Measurements from ENCODE around the gene DAGLB.
A peak's percentile ranks its signal among the peaks of the same experiment; 100 is the strongest.

Gene DAGLB

DNA sequence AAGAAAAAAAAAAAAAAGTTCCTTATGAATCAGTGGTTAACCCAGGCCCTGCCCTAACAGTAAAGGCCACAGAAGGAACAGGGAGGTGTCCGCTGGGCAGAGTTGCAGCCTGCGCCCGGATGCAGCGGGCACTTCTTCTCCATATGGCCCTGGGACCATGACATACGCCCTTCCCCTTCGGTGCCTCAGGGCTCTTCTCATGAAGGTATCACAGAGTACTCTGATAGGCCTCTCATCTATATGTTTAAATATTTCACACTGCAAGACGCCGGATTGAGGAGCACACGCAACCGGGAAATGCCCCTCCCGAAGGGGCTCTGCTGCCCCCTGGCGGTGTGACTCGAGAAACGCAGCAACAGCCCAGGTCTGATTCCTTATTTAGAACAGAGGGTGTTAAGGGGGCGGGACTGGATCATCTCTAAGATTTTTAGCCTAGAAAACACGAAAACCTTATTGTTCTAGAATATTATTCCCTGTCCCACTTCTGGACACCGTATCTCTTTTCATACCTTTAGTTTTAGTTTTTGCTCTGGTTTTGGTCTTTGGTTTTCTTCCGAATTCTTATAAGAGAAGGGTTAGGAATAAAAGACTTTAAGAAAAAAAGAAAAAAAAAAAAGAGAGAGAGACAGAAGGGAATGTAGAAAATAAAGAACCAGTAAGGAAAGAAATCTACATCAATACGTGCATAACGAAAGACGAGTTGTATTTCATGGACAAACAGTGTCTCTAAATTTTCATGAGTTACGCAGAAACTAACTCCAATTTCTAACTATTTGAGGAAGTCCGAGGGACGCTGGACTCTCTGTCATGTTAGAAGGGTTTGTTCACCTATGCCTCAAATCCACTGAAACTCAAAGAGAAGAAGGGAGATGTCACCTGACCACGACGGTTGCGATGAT is 12.0 kb downstream of the DAGLB start:
- Histone ChIP-seq H3K9ac (ENCODE audit: low read depth, low read length) (peak overlapping the region; percentile 10; the same call in 1 of the 2 replicates), H2AFZ (ENCODE audit: low read depth, low read length) (peak overlapping the region; percentile 57), H3K79me2 (ENCODE audit: insufficient read depth, low read length) (peaks cover 41% of the 10 kb centered on the region), H3K4me3 (ENCODE audit: low read depth in 1 of 2, low read length in 2 of 2) (no peak overlapping the region), H3K4me1 (ENCODE audit: insufficient read depth, low read length) (peaks cover 14% of the 10 kb centered on the region), H3K27me3 (ENCODE audit: insufficient read depth, low read length, poor library complexity) (no peaks in the 10 kb centered on the region), H3K9me3 (ENCODE audit: insufficient read depth, low read length, severe bottlenecking) (no peaks in the 10 kb centered on the region), H4K20me1 (ENCODE audit: insufficient read depth, low read length) (peaks cover 10% of the 10 kb centered on the region; the same call in 1 of the 2 replicates), H3K27ac (ENCODE audit: low read length) (peak overlapping the region; percentile 36; the same call in 1 of the 2 replicates), H3K36me3 (ENCODE audit: insufficient read depth, low read length) (peaks cover 41% of the 10 kb centered on the region), H3K4me2 (ENCODE audit: insufficient read depth, low read length) (peak overlapping the region; percentile 53)
- DNase-seq = peak; percentile 86
- peak; percentile 98 for ATAC-seq (ENCODE audit: insufficient read depth, low read depth)
- no peak for TF ChIP-seq EZH2 (IDR thresholded peaks at IDR 0.05; ENCODE audit: borderline replicate concordance, low read depth, low read length, severe bottlenecking)
- TF ChIP-seq, protein P1, sequence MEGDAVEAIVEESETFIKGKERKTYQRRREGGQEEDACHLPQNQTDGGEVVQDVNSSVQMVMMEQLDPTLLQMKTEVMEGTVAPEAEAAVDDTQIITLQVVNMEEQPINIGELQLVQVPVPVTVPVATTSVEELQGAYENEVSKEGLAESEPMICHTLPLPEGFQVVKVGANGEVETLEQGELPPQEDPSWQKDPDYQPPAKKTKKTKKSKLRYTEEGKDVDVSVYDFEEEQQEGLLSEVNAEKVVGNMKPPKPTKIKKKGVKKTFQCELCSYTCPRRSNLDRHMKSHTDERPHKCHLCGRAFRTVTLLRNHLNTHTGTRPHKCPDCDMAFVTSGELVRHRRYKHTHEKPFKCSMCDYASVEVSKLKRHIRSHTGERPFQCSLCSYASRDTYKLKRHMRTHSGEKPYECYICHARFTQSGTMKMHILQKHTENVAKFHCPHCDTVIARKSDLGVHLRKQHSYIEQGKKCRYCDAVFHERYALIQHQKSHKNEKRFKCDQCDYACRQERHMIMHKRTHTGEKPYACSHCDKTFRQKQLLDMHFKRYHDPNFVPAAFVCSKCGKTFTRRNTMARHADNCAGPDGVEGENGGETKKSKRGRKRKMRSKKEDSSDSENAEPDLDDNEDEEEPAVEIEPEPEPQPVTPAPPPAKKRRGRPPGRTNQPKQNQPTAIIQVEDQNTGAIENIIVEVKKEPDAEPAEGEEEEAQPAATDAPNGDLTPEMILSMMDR (IDR thresholded peaks at IDR 0.05; ENCODE audit: borderline replicate concordance, extremely low read depth, low read length, poor library complexity, severe bottlenecking) = peak; percentile 97

DNA sequence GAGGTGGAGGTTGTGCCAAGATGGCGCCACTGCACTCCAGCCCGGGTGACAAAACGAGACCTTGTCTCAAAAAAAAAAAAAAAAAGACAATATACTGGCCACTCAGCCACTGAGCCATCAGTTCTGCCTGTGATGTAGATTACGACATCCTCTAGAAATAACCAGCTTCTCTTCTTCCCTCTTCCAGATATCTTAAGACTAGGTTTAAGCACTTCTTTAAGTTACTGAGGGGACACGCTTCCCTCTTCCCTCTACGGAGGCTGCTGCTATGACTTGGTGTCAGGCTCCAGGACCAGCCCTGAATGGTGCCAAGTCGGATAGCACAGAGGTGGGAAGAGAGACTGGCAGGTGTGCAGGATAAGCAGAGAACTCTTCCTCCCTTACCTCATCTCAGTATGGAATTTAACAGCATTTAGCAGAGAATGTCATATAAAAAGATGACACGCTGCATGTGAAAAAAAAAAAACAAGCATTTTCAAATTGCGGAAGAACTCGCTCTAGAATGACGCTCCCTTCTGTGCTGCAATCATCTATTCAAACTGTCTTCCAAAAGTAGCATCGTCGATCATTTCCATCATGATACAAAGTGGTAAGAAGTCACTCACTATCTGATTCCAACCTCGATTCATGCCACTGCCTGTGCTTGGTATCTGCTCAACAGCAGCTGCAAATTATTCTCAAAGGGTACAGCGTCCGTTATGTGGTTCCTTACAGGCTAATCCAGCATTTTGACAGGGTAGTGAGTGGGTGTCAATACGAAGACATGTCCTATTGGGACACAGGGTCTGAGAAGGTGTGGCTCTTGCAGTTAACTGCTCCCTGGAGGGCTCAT is 13.8 kb downstream of the DAGLB start:
- H3K79me2 ChIP-seq (ENCODE audit: insufficient read depth, low read length) = peaks cover 31% of the 10 kb centered on the region
- ATAC-seq (ENCODE audit: insufficient read depth, low read depth) (no peak), DNase-seq (no peak)
- no peaks in the 10 kb centered on the region for H3K27me3 ChIP-seq (ENCODE audit: insufficient read depth, low read length, poor library complexity)
- no peak overlapping the region for H3K4me2 ChIP-seq (ENCODE audit: insufficient read depth, low read length)
- peaks cover 10% of the 10 kb centered on the region for H3K4me1 ChIP-seq (ENCODE audit: insufficient read depth, low read length)
- H3K36me3 ChIP-seq (ENCODE audit: insufficient read depth, low read length) = peaks cover 41% of the 10 kb centered on the region
- no peak overlapping the region for H2AFZ ChIP-seq (ENCODE audit: low read depth, low read length)
- H3K9ac ChIP-seq (ENCODE audit: low read depth, low read length) = no peak overlapping the region
- peaks cover 6% of the 10 kb centered on the region; the same call in 1 of the 2 replicates for H4K20me1 ChIP-seq (ENCODE audit: insufficient read depth, low read length)
- H3K4me3 ChIP-seq (ENCODE audit: low read depth in 1 of 2, low read length in 2 of 2) = no peak overlapping the region
- H3K27ac ChIP-seq (ENCODE audit: low read length) = no peak overlapping the region
- H3K9me3 ChIP-seq (ENCODE audit: insufficient read depth, low read length, severe bottlenecking) = no peaks in the 10 kb centered on the region
- TF ChIP-seq, protein P1 (IDR thresholded peaks at IDR 0.05; ENCODE audit: borderline replicate concordance, extremely low read depth, low read length, poor library complexity, severe bottlenecking) = no peak
- no peak for TF ChIP-seq EZH2 (IDR thresholded peaks at IDR 0.05; ENCODE audit: borderline replicate concordance, low read depth, low read length, severe bottlenecking)

DNA sequence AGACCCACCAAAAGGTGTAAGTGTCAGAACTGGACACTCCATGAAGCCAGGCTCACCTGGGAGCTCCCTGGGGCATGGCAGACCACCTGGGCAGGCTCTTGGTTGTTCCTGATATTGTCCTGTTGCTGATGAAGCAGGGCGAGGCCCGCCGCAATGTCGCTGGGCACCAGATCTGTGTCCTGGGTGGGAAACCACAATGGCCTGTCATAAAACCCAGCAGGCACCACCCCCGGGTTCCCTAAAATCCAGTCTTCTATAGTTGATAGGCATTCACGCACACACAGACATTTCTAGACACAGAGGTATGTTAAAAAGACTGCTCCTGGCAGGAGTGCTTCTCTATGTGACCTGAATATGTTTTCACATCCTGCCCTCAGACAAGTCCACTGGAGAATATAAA is 15.0 kb downstream of the DAGLB start:
- Histone ChIP-seq H3K27me3 (ENCODE audit: insufficient read depth, low read length, poor library complexity) (no peaks in the 10 kb centered on the region), H3K4me2 (ENCODE audit: insufficient read depth, low read length) (no peak overlapping the region), H3K4me1 (ENCODE audit: insufficient read depth, low read length) (peaks cover 4% of the 10 kb centered on the region), H3K79me2 (ENCODE audit: insufficient read depth, low read length) (peaks cover 24% of the 10 kb centered on the region), H2AFZ (ENCODE audit: low read depth, low read length) (no peak overlapping the region), H3K27ac (ENCODE audit: low read length) (no peak overlapping the region), H3K9me3 (ENCODE audit: insufficient read depth, low read length, severe bottlenecking) (no peaks in the 10 kb centered on the region), H4K20me1 (ENCODE audit: insufficient read depth, low read length) (peaks cover 6% of the 10 kb centered on the region; the same call in 1 of the 2 replicates), H3K36me3 (ENCODE audit: insufficient read depth, low read length) (peaks cover 53% of the 10 kb centered on the region), H3K4me3 (ENCODE audit: low read depth in 1 of 2, low read length in 2 of 2) (no peak overlapping the region), H3K9ac (ENCODE audit: low read depth, low read length) (no peak overlapping the region)
- DNase-seq = no peak
- no peak for ATAC-seq (ENCODE audit: insufficient read depth, low read depth)
- no peak for TF ChIP-seq EZH2 (IDR thresholded peaks at IDR 0.05; ENCODE audit: borderline replicate concordance, low read depth, low read length, severe bottlenecking)
- TF ChIP-seq, protein P1 (IDR thresholded peaks at IDR 0.05; ENCODE audit: borderline replicate concordance, extremely low read depth, low read length, poor library complexity, severe bottlenecking) = no peak

All from DND-41 (cell line).